DMS114 treated with DMSO at 0.1 percent for 48 hours (cell line): Measurements from ENCODE around the gene TMEM18.

Experiments
- DNase-seq: peaks from one replicate; lab custom pipeline; 2025; ENCODE audit not compliant: unreplicated experiment; lab: John Stamatoyannopoulos, UW

The TMEM18 gene

DNA sequence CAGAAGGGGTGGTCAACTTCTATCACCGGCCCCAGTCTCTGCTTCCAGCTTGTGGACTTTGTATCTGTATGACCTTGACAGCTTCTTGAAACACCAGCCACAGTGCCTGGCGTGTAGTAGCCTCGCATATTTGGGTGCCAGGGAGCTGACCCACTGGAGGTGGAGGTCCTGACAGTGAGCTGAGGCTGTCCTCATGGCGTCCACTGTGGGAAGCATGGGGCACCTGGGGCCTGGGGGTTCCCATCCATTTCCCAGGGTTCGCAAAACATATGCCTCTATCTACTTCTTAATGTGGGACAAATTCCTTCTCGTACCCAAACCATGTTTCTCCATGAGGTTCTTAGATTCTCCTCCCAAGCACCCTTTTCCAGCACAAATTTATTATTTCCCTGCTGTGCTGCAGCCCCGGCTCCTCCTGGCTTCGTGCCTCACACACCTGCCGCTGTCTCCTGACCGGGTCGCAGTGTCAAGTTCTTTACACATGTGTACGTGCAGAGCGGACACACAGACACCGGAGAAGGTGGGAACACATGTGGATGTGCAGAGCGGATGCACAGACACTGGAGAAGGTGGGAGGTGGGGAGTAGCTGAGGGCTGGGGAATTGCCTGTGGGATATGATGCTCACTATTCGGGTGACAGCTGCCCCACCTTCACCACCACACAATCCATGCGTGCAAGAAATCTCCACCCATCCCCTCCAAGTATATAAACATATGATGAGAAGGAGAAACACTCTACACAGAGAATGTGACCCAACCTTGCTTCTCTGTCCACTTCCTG lies 23.4 kb downstream of the TMEM18 start:
- no peak for DNase-seq

DNA sequence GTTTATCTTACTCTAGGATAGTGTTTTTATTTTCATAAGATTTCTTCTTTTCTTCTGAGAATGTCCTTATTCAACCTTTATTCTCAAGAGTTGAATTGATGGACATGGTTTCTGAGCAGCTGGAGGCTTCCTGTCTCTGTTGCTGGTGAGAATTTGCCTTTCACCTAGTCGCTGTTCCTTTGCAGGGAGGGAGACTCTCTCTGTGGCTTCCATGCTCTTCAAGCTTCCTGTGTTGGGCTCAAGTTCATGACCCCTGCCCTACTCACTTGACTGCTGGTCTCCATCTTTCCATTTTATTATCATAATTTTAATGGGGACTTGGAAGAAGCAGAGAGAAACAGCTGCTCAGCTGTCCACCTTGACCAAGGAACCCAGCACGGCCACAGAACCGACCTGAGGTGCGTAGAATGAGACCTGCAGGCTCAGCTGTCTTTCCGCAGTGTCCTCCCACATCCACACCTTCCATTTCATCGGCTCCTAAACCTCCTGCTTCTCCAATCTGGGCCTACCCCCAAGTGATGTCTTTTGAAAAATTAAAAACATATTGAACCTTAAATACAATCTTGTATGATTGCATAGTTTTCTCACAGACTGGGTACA lies 24.2 kb downstream of the TMEM18 start:
- no peak for DNase-seq

DNA sequence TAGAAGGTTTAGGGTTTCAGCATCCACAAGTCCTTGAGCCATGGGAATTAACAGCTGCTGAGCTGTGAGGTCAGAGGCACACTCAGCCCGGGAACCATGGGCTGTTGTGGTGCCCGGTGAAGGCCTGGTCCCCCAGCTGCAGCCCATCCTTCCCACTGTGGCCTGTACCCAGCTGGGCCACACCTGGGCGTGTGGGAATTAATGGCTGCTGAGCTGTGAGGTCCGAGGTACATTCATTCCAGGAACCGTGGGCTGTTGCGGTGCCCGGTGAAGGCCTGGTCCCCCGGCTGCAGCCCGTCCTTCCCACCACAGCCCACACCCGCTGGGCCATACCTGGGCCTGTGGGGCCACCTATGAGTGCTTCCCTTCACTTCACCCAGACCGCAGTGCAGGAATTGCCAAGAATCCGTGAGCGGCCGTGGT lies 25.2 kb downstream of the TMEM18 start:
- no peak for DNase-seq

DNA sequence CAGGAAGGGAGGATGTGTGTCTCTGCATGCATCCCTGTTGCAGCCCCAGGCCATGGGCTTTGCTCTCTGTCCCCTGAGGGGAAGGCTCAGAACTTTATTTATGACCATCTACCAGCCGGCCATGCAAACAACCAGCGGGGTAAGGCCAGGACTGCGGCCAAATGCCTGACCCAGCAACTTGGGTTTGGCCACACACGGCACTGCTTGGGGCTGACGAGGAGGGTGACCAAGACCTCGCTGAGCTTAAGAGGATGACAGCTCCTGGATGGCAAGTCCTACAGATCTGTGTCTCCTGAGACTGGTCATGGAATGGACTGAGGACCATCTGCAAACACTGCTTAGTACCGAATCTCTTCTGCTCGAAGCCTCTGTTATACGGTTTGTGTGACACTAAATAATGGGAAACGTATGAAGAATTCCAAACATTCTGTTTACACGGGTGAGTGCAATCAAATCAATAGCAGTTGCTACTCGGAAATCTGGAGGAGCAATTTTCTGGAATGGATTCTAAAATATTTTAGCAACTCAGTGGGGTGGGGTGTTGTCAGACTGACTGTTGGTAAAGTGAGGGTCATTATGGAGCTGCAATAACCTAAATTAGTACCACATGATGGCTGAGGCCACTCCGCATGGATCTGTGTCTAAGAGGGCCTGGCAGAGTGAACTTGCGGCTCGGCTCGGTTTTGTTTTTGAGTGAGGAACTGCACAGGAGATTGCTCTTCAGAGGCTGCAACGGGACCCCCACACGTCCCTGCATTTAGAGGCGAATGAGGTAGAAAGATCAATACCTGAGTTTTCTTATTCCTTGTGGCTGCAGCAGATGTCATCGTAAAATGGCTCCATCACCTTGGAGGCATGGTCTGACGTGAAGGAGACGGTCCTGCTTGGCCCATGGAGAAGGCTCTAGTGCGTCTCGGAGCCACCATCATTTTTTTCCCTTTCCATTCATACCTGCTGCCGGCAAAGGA lies 26.6 kb downstream of the TMEM18 start:
- no peak for DNase-seq

DNA sequence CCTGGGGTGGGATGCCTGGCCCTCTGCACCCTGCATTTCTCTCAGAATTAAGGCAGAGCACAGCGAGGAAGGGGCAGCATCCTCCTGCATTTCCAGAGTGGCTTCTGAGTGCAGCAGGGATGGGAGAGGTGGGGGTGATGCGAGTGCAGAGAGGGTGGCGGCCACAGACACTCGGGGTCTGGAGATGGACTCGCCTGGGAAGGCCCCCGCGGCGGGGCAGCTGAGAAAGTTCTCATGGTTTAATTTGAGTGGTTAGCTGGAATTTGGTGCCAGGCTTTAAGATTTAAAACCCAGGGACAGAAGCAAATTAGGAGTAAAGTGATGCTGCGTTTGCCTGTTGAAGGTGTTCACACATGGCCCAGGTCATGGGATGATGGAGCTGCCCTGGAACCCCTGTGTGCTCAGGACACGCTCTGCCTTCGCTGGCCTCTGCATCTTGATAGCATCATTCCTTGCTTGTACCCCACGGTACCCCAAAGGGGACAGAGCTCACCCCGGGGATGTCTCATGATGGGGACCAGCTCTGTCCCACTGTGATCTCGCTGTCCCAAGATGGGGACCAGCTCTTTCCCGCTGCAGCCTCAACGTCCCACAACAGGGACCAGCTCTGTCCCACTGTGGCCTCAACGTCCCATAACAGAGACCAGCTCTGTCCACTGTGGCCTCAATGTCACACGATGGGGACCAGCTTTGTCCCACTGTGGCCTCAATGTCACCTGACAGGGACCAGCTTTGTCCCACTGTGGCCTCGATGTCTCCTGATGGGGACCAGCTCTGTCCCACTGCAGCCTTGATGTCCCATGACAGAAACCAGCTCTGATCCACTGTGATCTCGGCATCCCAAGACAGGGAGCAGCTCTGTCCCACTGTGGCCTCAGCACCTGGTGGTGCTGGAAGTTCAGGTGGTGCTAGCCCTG lies 27.5 kb downstream of the TMEM18 start:
- DNase-seq, result no peak

DNA sequence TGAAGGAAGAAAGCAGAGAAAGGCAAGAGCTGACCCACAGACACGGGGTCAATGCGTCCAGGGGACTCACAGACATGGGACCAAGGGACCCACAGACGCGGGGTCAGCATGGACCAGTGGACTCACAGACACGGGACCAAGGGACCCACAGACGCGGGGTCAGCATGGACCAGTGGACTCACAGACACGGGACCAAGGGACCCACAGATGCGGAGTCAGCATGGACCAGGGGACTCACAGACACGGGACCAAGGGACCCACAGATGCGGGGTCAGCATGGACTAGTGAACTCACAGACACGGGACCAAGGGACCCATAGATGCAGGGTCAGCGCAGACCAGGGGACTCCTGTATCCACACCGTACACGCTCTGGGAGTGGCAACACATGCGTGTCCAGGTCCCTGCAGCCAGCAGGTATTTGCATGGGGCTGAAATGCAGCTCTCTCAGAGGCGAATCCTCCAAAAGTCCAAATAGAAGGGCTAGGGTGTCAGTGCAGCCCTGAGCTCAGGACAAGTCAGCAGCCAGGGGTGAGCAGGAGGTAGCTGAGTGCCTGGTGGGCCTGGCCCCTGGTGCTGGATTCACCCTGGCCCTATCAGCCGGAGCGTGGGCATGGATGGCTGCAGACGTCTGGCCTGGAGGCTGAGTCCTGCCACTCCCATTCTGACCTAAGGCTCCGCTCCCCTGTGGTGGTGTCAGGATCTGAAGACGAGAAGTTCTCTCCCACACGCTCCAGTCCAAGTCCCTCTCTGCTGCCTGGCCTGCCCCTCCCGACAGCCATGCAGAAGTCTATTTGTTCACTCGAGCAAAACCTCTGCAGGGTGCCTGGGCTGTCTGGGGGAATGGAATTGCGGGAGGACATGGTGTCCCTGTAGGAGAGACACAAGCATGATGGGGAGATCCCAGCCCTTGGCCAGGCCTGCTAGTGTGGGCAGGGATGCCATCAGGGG lies 28.5 kb downstream of the TMEM18 start:
- no peak for DNase-seq

DNA sequence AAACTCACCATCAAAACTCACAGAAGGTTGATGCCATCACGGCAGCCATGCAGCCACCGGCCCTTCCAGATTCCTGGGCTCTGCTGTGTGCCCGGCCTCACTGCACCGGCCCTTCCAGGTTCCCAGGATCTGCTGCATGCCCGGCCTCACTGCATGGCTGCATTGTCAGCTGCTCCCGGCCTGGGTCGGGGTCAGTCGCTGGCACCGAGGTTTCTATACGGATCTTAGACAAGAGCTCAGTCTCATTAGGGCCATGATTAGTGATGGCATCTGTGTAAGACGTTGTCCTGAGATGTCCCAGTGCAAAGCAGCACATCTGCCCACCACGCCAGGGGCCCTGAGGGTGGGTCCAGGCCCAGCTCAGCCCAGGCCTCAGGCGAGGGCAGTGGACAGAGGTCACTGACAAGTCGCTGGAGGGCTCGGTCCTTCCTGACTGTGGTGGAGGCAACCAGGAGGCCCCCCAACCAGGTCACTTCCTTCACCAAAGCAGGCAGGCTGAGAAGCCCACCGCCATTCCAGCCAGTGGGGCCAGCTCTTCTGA lies 29.4 kb downstream of the TMEM18 start:
- DNase-seq, result no peak

DNA sequence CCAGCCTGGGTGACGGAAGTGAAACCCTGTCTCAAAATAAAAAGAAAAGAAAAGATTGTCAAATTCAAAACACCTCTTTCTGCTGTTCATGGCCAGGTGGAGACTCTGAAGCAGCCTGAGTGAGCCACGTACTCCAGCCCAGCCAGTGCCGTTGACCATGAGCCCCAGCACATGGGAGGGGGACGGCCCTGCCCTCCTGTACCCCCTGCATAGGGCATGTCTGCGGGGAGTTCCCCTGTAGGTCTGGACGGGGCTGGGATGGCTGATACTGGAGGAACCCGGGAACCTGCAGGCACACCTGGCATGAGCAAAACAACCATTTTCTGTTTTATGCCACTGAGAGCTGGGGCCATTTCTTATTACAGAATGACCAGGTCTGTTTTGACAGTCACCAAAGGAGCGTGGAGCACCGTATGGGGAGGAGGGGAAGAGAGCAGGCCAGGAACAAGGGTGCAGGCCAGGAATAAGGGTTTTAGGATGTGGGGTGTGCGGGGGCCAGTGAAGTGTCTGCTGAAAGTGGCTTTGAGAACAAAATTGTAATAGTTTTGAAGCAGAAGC lies 30.1 kb downstream of the TMEM18 start:
- no peak for DNase-seq

DNA sequence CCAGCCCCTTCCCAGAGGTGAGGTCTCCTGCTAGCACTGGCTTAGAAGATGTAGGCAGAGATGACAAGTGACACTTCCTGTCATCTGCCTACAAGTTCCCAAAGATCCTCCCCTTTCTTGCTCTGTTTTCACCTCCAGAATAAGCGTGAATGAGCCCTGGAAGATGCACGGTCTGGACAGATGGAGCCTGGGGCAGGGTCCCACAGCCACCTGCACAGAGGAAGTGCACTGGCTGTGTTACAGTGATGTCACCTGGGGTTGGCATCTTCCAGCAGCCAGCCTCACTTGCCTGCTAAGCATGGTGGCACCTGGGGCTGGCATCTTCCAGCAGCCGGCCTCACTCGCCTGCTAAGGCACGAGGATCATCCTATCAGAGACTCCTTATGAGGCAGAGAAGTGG lies 32.3 kb downstream of the TMEM18 start:
- DNase-seq, result no peak

DNA sequence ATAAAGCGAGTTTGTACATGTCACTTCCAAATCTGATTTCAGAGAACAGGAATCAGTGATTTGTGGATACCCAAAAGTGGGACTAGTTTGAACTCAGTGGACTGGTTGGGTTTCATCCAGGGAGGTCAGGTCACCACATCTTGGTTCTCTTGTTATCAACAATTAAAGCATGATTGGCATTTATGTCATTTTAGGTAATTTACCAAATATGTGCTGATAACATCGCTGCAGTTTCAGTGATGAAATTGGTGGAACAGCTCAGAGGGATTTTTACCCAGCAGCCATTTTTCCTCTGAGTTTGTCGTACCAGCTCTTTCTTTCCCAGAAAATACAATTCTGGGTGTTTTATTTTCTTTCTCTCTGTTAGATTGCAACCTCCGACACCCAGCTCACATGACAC lies 33.4 kb downstream of the TMEM18 start:
- DNase-seq, result no peak

DNA sequence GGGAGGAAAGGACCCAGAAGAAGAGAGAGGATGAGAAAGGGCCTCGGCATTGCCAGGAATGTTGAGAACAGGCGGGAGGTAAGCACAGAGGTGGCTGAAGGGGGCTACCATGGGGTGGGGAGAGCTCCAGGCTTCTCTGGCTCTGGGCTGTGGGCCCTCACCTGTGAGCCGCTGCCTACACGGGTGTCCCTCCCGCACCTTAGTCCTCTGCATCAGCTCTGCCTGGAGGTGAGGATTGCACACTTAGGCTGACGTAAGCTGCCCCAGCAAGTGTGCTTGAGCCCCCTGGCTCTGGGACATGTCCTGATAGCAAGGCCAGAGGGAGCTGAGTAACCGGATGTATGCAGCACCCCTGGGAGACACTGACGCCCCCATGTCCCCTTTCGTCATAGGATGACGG lies 33.9 kb downstream of the TMEM18 start:
- DNase-seq, result no peak

DNA sequence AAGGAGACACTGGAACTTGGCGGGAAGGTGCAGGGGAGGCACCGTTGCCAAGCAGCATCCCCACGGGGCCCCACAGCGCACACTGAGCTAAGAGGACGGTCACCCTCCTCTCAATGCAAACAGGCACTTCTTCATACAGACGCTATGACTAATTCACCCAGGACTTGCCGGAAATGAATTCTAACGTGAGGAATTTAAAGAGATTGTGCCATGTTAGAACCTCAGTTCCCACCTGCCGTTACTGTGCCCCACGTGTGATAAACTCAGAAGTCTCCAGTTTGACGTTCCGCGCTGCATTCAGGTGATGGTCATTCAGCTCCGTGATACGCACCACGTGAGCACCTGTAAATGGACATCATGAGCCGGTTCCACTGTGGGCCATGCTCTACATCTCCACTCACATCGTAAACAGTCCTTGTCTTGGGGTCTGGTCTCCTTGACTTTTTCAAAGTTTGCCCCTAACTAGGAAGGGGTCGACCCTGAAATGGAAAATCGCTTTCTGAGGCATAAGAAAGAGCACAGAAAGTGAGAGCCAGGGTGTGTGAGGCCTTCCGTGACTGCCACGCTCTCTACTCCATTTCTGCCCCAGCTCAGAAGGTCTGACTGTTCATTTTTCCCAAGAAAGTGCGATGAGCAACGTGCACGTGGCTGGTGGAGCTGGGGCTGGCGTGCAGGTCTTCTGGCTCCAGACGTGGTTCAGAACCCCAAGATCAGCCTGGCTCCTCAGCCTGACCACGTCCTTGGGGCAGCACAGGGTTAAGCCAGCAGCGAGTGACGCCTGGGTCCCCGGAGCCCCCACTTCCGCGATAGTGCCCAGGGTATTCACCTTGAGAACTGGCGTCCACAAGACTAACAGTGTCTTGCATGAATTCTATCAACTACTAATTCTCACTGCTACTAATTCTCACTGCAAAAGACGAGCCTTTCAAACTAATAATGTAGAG lies 35.1 kb downstream of the TMEM18 start:
- DNase-seq, result no peak

DNA sequence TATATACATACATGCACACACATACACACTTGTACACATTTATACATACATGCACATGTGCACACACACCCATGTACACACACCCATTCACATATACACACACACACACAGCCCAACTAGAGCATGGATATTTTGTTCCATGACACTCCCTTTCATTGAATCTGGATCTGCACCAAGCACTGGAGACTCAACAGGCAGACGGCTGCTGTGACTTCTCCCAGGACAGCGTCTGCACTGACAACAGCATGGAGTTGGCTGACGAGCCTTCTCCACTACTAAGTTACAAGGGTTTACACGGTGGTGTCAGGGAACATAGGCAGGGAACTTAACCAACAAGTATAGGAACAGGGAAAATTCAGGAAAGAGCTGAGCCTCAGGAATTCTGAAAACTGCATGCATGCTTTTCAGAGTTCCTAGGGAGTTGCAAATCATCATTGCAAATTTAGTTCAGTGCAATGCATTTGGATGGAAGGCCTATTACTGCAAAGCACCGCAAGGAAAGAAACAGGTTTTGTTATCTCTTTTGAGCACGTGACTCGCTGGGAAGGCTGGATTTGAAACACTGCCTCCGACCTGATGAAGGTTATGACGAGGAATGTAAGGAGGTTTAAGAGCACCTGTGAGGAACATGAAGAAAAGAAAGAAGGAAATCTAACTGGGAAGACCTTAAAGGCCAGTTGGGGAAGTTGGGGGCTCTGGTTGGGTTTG lies 35.9 kb downstream of the TMEM18 start:
- DNase-seq, result no peak

DNA sequence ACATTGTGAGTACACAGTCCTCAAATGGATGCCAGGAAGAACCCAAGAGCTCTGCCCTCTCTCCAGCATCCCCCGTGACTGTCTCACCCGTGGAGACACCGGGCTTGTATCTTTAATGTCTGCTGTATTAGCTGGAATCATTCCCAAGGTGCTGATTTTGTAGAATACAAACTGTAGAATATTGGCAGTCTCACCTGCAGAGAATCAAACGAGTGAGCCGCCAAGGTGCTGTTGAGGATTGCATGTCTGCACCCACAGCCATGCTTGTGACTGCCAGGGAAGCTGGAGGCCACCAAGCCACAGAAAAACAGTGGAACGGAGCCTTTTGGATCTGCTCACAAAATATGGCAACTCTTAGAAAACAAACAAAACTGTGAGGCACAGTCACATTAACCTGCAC lies 37.5 kb downstream of the TMEM18 start:
- no peak for DNase-seq

DNA sequence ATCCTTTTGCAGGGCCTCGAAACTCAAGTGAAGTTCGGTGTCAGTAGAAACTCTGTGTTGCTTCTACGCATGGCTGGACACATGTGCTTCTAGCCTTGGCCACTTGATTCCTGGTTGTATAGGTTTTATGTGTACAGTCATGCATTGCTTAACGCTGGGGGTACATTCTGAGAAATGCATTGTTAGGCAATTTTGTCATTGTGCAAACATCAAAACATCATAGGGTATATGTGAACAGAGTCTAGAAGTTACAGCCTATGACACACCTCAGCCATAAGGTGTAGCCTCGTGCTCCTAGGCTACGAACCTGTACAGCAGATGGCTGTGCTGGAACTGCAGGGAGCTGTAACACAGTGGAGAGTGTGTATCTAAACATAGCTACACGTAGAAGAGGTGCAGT lies 39.4 kb downstream of the TMEM18 start:
- DNase-seq, result no peak

DNA sequence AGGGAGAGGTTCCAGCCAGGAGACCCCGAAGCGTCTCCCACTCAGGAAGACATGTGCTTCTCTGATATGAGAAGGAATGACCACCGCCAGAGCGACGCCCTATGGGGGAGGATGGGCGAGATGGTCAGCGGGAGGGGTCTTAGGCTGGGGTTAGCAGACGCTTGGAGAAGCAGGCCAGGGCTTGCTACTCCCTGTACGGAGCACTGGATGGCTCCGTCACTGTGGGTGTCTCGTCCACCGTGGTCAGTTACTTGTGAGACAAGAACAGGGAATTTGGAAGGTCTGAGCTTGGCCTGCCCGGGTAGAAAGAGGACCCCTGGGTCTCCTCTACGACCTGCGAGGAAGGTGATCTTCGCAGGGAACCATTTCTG lies 39.8 kb downstream of the TMEM18 start:
- DNase-seq, result no peak

DNA sequence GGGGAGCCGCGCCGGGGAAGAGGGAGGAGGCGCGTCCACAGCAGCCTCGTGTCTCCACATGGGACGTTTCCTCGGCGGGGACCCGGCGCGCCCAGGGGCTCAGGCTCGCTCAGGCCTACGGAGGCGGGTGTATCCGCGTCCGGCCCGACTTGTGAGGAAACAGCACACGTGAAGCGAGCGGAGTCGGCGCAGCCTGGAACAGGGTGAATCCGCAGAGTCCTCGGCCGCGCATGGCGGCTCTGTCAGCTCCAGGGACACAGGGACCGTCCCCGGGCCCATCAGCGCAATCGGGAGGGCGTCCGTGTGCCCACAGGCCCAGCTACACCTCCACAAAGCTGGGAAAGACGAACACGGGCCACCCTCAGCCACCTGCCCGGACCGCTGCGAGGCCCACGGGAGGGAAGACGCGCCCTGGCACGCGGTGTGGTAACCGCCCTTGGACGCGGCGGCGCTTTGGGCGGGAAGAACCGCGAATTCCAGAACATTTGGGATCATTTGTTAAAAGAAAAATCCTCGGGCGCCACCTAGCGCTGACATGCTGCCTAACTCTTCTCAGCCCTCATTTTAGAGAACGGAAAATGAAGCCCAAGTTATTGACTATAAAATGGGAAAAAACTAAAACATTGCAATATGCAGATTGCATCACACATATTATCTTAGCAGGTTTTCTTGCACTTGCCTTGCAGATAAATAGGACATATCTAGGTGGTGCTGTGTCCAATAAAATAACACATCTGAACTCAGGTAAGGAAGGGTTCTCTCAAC lies 40.4 kb downstream of the TMEM18 start:
- DNase-seq, result peak; percentile 40
